GM23338 (cell line): ENCODE results near the gene TUBGCP2. TPM values are rescaled to one million over a fixed set of nuclear protein-coding genes. Genes with fewer than 3 reads are reported as not detected.

Experiments used
- CREB1 ChIP-seq: fragments of 250-450 bp; sonication (Bioruptor Pico); IDR thresholded peaks from 2 replicates; pipeline ENCODE4 v1.5.0; 2020; ENCODE audit warnings: low read depth, mild to moderate bottlenecking, moderate library complexity
- CTCF ChIP-seq, 2 experiments: fragments of 200-600 bp in 1 of 2; sonication (generic) in 1 of 2; conservative IDR thresholded peaks; 2 replicates each; pipeline versions ENCODE4 v1.5.1 to v1.6.1; 2016 to 2017; ENCODE audit warnings: antibody characterized with exemption in 2 of 2, low read depth in 2 of 2, mild to moderate bottlenecking in 2 of 2, moderate library complexity in 1 of 2
- EZH2 ChIP-seq: fragments of 200-600 bp; sonication (generic); IDR thresholded peaks from one replicate; pipeline ENCODE4 v1.8.0; 2017; ENCODE audit warnings: antibody characterized with exemption, mild to moderate bottlenecking, low read depth; ENCODE audit not compliant: unreplicated experiment
- EZH2phosphoT487 ChIP-seq: fragments of 200-600 bp; sonication (generic); IDR thresholded peaks from one replicate; pipeline ENCODE4 v1.8.1; 2018; ENCODE audit warnings: antibody characterized with exemption; ENCODE audit not compliant: unreplicated experiment
- JUNB ChIP-seq: IDR thresholded peaks from one replicate; pipeline ENCODE4 v1.6.1; 2016; ENCODE audit warnings: antibody characterized with exemption; ENCODE audit not compliant: unreplicated experiment
- POLR2AphosphoS5 ChIP-seq: IDR thresholded peaks from 2 replicates; pipeline ENCODE4 v1.6.1; 2016; ENCODE audit warnings: antibody characterized with exemption, low read depth
- STAT1 ChIP-seq: IDR thresholded peaks from one replicate; pipeline ENCODE4 v1.6.1; 2016; ENCODE audit warnings: antibody characterized with exemption; ENCODE audit not compliant: unreplicated experiment
- ZNF114 ChIP-seq: fragments of 250-450 bp; sonication (Bioruptor Pico); IDR thresholded peaks from 2 replicates; pipeline ENCODE4 v1.5.0; 2020; ENCODE audit warnings: mild to moderate bottlenecking, moderate library complexity
- ZNF331 ChIP-seq: fragments of 250-450 bp; sonication (Bioruptor Pico); IDR thresholded peaks from 2 replicates; pipeline ENCODE4 v1.5.0; 2020; ENCODE audit warnings: low read depth, mild to moderate bottlenecking, moderate library complexity
- ZNF462 ChIP-seq: fragments of 250-450 bp; sonication (Bioruptor Pico); IDR thresholded peaks from 2 replicates; pipeline ENCODE4 v1.5.0; 2020; ENCODE audit warnings: mild to moderate bottlenecking, moderate library complexity
- polyA plus RNA-seq: library from polyadenylated mRNA; unstranded; fragments of >200 nt; fragmentation: Nextera tagmentation; extraction: Ambion mirVana; gene quantifications from 2 replicates; pipeline ENCODE4 v1.2.1, GENCODE V29; 2016
- total RNA-seq: library from RNA; depleted of rRNA; stranded (reverse); fragments of >200 nt; shearing (Covaris generic); gene quantifications from 2 replicates; pipeline ENCODE4 v1.2.3, GENCODE V29; 2014

TUBGCP2 gene
- total and polyA plus RNA-seq, 2 experiments from 2014 or later = 59.6 to 67.7 TPM

GRCh38 chr10:133270773-133271297, 37.8 kb downstream of the TUBGCP2 start (continued):
- TF ChIP-seq ZNF462 (CRISPR knock-in tag) (no peak), POLR2AphosphoS5 (no peak), ZNF331 (CRISPR knock-in tag) (no peak), JUNB (no peak), EZH2 (no peak), CREB1 (CRISPR knock-in tag) (no peak), STAT1 (no peak), CTCF (conservative IDR thresholded peaks at IDR 0.05; ENCODE audit: low read depth in 2 of 2) (no peak), ZNF114 (CRISPR knock-in tag) (no peak), EZH2phosphoT487 (no peak)
